ENCODE data around the gene ARHGAP35. TPM values are rescaled to one million over a fixed set of nuclear protein-coding genes. Genes with fewer than 3 reads are reported as not detected.

ARHGAP35 gene
- total and polyA plus RNA-seq, 10 of the 15 experiments (the other 5 are each of a cell fraction or from before 2014, with no cell fraction given), result 0.85 to 29.9 (median 11.5) TPM

DNA sequence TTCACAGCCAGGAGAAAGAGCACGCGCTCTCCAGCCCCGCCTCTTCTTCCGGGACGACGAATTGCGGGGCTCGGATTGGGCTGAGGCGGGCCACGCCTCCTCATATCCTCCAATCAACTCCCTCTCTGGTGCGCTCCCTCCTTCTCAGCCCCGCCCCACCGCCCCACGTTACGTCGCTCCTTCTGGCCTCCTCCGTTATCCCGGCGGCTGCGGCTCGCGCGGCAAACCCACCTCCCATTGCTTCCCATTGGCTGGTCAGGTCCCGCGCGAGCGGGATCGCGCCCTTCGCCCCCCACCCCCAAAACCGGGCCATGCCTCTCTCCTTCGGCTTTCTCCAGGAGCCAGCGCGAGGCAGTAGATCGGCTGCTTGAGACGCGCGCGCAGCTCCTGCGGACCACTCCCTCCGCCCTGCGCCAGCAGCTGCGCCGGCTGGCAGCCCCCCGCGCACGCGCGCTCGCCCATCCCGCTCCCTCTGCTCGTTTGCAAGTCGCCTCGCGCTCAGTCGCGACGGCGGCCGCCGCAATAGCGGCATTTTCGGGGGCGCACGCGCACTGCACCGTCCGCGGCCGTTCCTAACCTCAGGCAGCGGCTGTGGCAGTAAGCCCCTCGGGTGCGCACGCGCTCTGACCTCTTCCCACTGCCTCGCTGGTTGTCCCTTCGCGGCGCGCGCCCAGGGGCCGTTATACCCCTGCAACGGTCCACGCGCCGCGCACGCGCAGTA lies 512 bp upstream of the ARHGAP35 start (continued):
- TF ChIP-seq, protein P1, sequence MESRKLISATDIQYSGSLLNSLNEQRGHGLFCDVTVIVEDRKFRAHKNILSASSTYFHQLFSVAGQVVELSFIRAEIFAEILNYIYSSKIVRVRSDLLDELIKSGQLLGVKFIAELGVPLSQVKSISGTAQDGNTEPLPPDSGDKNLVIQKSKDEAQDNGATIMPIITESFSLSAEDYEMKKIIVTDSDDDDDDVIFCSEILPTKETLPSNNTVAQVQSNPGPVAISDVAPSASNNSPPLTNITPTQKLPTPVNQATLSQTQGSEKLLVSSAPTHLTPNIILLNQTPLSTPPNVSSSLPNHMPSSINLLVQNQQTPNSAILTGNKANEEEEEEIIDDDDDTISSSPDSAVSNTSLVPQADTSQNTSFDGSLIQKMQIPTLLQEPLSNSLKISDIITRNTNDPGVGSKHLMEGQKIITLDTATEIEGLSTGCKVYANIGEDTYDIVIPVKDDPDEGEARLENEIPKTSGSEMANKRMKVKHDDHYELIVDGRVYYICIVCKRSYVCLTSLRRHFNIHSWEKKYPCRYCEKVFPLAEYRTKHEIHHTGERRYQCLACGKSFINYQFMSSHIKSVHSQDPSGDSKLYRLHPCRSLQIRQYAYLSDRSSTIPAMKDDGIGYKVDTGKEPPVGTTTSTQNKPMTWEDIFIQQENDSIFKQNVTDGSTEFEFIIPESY (IDR thresholded peaks at IDR 0.05), result no peak
- peak; percentile 37; the same call in 1 of the 2 replicates for TF ChIP-seq ATF7 (IDR thresholded peaks at IDR 0.05; ENCODE audit: low read depth)
- no peak for TF ChIP-seq SKIL (IDR thresholded peaks at IDR 0.05; ENCODE audit: low read depth, poor library complexity, severe bottlenecking)
- TF ChIP-seq SIN3A (IDR thresholded peaks at IDR 0.05; ENCODE audit: low read depth, low read length), result no peak; the same call in 1 of the 2 replicates
- no peak for TF ChIP-seq MTA2 (IDR thresholded peaks at IDR 0.05; ENCODE audit: low read depth)
- no peak for TF ChIP-seq ETV6 (conservative IDR thresholded peaks at IDR 0.05 in 1 of 2, IDR thresholded peaks at IDR 0.05 in 1 of 2; ENCODE audit: borderline replicate concordance in 1 of 2, low read depth in 1 of 2)
- no peak for TF ChIP-seq MYC (IDR thresholded peaks at IDR 0.05; ENCODE audit: insufficient read depth, insufficient read length, insufficient replicate concordance, low read length, severe bottlenecking)
- TF ChIP-seq SREBF1 (IDR thresholded peaks at IDR 0.05; ENCODE audit: low read length), result no peak
- TF ChIP-seq STAT3 (IDR thresholded peaks at IDR 0.05; ENCODE audit: low read depth, low read length), result no peak
- TF ChIP-seq CREM (IDR thresholded peaks at IDR 0.05; ENCODE audit: low read depth), result 0 out of 2 replicates have a peak, but pooled peaks have one; percentile 17
- no peak for TF ChIP-seq PAX8 (IDR thresholded peaks at IDR 0.05)
- TF ChIP-seq NFYB (IDR thresholded peaks at IDR 0.05; ENCODE audit: insufficient read depth, low read depth, low read length), result peak; percentile 90
- TF ChIP-seq FOS (IDR thresholded peaks at IDR 0.05; ENCODE audit: borderline replicate concordance, extremely low read depth, insufficient read length), result no peak
- no peak for TF ChIP-seq NFXL1 (IDR thresholded peaks at IDR 0.05; ENCODE audit: borderline replicate concordance)
- TF ChIP-seq SMAD5 (IDR thresholded peaks at IDR 0.05; ENCODE audit: low read depth), result peak; percentile 63
- 0 out of 2 replicates have a peak, but pooled peaks have one; percentile 5 for TF ChIP-seq EED (IDR thresholded peaks at IDR 0.05; ENCODE audit: low read depth)
- no peak for TF ChIP-seq WRNIP1 (IDR thresholded peaks at IDR 0.05; ENCODE audit: borderline replicate concordance, low read depth, low read length)
- no peak for TF ChIP-seq KAT2A (conservative IDR thresholded peaks at IDR 0.05; ENCODE audit: control insufficient read depth, low read depth, low read length)
- peak; percentile 67; the same call in 1 of the 2 replicates for TF ChIP-seq CBFB (IDR thresholded peaks at IDR 0.05; ENCODE audit: low read depth)
- no peak for TF ChIP-seq HDAC2 (IDR thresholded peaks at IDR 0.05)
- peak; percentile 74; the same call in 1 of the 2 replicates for TF ChIP-seq TCF3 (IDR thresholded peaks at IDR 0.05; ENCODE audit: borderline replicate concordance, insufficient read depth, low read depth, low read length)
- 0 out of 2 replicates have a peak, but pooled peaks have one; percentile 45 for TF ChIP-seq TCF12 (IDR thresholded peaks at IDR 0.05; ENCODE audit: low read depth, low read length)
- TF ChIP-seq PAX5 (IDR thresholded peaks at IDR 0.05; ENCODE audit: borderline replicate concordance, low read depth, low read length), result no peak
- no peak for TF ChIP-seq RAD51 (IDR thresholded peaks at IDR 0.05)

All from GM12878 (cell line).